HK-2 (cell line): ENCODE measurements around the gene SLC24A1.

Experiments
- DNase-seq: peaks from one replicate; pipeline ENCODE4 v3.0.0-alpha.2; 2018; ENCODE audit not compliant: unreplicated experiment

Gene SLC24A1

GRCh38 chr15:65618560-65619109, 3.1 kb upstream of the SLC24A1 start:
- no peak for DNase-seq

- no peak for DNase-seq
Measured at GRCh38 chr15:65619626-65620290, 2.0 kb upstream of the SLC24A1 start.

- no peak for DNase-seq
Measured at GRCh38 chr15:65620833-65621232, 905 bp upstream of the SLC24A1 start.

GRCh38 chr15:65623103-65623502, 1.4 kb downstream of the SLC24A1 start:
- DNase-seq = no peak

DNA sequence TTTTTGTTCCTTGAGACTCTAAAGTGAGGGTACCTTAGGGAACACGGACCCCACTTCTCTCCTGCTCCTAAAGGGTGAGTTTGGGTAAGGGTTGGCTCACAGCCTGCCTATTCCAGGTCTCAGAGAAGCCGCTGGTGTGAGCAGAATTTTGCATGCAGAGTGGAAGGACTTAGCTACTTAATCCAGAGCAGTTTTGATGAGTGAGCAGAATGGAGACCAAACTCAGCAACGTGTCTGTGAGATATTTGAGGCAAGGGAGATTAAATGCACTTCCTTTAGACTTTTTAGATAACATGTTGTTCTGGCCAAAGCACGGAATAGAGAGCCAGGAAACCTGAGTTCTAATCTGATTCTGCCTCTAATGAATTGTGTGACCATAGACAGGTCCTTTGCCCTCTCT, 5.1 kb downstream of the SLC24A1 start:
- DNase-seq = no peak

- no peak for DNase-seq
Measured at GRCh38 chr15:65629548-65629947, 7.8 kb downstream of the SLC24A1 start.

- DNase-seq = no peak
Measured at GRCh38 chr15:65630760-65631159, 9.0 kb downstream of the SLC24A1 start.

DNA sequence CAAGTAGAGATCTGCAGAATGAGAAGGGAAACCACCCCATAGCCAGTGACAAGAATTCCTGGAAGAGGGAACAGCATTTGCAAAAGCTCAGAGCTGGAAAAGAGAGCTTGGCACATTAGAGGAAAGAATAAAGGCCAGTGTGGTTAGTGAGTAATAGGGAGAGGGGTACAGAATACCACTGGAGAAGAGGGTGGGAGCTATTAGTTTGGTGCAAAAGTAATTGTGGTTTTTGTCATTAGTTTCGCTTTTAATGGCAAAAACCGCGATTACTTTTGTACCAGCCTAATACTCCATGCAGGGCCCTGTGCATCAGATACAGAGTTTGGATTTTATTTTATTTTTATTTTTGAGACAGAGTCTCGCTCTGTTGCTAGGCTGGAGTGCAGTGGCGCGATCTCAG, 9.8 kb downstream of the SLC24A1 start:
- DNase-seq = no peak

DNA sequence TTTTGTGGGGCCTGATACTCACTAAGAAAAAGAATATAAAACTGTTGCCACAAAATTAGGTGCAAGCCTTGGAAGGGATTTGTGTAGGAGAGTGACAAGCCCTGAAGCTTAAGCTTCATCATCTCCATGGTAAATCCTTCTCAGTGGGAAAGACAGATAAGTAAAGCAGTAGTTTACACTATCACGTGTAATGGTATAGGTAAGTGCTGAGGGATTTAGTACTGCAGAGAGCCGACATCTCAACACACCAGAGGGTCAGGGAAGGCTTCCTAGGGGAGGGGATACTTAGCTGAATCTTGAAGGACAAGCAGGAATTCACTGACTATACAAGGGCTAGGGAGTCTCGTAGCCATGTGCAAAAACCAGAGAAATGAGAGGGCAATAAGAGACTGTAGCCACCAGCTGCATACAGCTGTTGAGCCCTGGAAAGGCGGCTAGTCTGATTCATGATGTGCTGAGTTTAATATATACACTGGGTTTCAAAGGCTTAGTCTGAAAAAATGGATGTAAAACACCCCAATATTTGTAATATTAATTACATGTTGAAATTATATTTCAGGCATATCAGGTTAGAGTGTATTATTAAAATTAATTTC, 11.1 kb downstream of the SLC24A1 start:
- DNase-seq = no peak

DNA sequence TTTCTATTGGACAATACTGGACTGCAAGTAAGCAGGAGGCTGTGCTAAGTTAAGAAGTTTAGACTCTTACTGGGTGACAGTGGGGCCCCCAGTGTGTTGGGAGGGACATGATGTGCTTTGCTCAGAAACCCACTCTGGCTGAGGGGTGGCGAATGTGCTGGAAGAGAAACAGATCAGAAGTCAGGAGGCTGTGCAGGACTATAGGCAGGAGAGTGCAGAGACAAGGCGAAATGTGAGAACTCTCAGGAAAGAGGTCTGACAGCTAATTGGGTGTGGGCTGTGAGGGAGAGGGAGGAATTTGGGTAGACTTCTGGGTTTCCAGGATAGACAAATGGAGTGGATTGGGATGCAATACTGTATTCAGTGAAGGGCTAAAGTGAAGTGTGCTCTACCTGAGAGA, 12.0 kb downstream of the SLC24A1 start:
- DNase-seq = no peak

DNA sequence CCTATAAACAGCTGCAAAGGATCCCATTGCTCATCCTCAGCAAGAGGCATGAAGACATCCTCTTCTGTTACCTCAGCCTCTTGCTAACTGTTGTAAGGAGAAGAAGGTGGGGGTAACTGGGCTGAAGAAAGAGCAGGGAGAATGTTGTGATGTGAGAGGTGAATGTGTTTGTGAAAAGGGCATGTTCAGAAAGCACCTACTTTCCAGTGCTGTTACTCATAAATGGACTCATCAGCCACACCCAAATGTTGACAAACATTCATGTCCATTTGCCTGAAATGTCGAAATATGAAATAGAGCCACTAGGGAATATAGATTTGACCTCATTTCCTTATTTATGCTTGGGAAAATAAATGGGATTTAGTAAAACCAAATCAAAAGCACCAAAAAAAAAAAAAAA, 12.6 kb downstream of the SLC24A1 start:
- no peak for DNase-seq

- no peak for DNase-seq
Measured at GRCh38 chr15:65638109-65638508, 16.4 kb downstream of the SLC24A1 start.

DNA sequence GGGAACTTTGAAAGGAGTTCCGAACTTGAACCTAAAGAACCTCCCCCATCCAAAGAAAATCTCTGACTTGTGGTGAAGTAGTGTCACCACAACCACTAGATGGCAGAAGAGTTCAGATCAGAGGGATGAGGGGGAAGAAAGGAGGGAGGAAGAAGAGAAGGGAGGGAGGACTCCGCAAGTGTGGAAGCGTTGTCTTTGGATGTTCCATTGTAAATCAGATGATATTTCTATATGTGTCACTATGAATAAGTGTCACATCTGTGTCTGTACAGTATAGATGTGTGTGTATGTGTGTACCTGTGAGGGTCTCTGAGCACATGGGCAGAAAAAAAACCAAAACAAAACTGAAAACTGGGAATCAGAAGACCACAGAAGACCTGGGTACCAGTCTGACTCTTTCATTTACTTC, 16.9 kb downstream of the SLC24A1 start:
- peak; percentile 5 for DNase-seq

DNA sequence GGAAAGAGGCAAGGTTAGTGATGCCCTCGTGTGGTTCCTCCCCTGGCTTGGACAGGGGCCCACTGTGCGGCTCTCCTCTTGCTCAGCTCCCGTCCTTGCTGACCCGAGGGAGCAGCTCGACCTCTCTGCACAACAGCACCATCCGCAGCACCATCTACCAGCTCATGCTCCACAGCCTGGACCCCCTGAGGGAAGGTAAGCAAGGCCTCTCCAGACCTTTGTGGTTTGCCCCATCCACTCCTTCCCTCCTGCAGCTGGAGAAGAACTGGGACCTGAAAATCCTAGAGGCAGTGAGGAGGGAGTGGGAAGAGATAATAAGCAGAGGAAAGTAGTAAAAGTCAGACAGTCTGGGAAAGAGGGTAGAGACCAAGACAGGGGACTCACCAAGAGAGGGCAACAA, 17.8 kb downstream of the SLC24A1 start:
- no peak for DNase-seq

- no peak for DNase-seq
Measured at GRCh38 chr15:65641768-65642475, 20.2 kb downstream of the SLC24A1 start.

DNA sequence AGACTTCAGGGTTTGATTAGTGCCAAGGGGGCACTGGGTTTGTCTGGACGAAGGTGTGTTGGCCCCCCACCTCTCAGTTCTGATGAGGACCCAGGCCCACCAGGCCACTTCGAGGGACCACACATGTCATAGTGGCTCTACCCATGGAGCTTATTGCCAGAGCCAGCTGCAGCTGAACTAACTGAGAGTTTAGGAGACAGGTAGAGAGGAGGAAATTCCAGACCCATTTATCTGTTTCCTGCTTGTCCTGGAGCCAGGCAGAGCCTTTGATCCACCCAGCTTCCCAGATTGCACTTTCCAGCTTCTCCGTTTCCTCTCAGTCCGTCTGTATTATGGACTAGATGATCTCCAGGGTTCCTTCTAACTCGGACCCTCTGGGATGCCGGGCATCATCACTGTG, 20.9 kb downstream of the SLC24A1 start:
- no peak for DNase-seq

GRCh38 chr15:65644282-65644681, 22.5 kb downstream of the SLC24A1 start:
- DNase-seq = no peak

DNA sequence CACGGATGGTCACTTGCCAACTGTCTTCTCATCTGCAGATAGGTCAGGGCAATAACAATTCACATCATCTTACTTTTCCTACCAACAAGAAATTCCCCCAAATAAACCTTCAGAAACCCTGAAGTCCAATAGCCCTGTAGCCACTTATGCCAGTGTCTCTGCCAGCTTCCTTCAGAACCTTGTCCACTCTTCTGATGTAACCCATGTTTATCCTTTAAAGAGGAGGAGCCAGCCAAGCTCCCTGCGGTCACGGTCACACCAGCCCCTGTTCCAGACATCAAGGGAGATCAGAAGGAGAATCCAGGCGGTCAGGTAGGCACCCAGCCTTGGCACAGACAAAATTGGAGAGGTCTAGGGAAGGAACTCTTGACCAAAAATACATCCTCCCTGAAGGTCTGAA, 23.7 kb downstream of the SLC24A1 start:
- no peak for DNase-seq

DNA sequence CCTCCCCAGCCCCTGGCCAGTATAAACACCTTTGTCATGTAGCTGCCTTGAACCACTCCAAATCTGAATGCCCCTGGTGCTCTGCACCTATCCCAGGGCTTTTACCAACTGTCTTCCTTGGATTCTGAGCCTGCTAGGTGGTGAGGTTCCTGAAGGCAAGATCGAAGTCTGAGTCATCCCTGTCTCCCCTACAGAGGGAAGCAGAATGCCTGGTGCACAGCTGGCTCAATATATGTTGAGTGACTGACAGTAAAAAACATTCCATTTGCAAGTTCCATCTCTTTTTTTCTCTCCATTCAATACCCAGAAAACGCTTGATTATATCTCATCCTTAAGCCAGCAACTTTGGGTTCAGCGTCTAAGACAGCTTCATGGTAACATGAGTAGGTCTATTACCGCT, 24.7 kb downstream of the SLC24A1 start:
- DNase-seq = no peak

DNA sequence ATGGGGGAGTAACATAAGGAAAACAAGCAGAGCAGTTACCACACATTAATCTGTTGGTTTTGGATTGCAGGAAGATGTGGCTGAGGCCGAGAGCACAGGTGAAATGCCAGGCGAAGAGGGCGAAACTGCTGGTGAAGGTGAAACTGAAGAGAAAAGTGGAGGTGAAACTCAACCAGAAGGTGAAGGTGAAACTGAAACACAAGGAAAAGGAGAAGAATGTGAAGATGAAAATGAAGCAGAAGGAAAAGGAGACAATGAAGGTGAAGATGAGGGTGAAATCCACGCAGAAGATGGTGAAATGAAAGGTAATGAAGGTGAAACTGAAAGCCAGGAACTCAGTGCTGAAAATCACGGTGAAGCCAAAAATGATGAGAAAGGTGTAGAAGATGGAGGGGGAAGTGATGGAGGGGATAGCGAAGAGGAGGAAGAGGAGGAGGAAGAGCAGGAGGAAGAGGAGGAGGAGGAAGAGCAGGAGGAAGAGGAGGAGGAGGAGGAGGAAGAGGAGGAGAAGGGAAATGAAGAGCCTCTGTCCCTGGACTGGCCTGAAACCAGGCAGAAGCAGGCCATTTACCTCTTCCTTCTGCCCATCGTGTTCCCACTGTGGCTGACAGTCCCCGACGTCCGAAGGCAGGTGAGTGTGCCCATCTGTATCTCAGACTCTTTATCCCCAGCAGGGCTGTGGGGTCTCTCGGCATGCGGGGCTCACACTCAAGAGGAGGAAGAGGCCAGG, 28.7 kb downstream of the SLC24A1 start:
- no peak for DNase-seq

DNA sequence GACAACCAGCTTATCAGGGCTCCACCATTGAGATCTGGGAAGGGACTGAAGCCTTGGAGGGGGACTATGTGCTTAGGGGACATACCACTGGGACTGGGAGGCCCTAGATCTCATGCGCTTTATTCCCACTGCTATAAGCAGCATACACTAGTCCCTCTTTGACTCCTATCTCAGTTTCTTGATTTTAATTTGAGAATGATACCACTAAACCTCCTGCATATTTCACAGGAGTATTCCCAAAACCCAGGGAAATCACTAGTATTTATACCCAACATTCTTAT, 29.2 kb downstream of the SLC24A1 start:
- no peak for DNase-seq
